GM12892 (cell line): ENCODE measurements around the gene EPHB1.

ENCODE experiments used
- POLR2A ChIP-seq: IDR thresholded peaks from 2 replicates; pipeline ENCODE4 v1.6.1; 2011; ENCODE audit warnings: low read depth, low read length, control low read depth
- POLR2AphosphoS5 ChIP-seq: IDR thresholded peaks from 2 replicates; pipeline ENCODE4 v1.6.1; 2011; ENCODE audit warnings: low read depth, low read length, control low read depth
- TAF1 ChIP-seq: IDR thresholded peaks from 2 replicates; pipeline ENCODE4 v1.6.1; 2011; ENCODE audit warnings: low read depth, mild to moderate bottlenecking, control low read depth, low read length, borderline replicate concordance

GRCh38 chr3:134904241-134904771 lies 109.2 kb downstream of the EPHB1 start:
- no peak for TF ChIP-seq POLR2AphosphoS5
- TF ChIP-seq TAF1: no peak
- no peak for TF ChIP-seq POLR2A
